Activated effector memory CD4-positive, alpha-beta T cell treated with Interleukin-2 at 50 U/mL for 16 hours (primary cell): ENCODE data around the gene PLAC8L1.

Experiments used
- DNase-seq: peaks from one replicate; pipeline ENCODE4 v3.0.0-alpha.2; 2020

PLAC8L1 gene

GRCh38 chr5:146078566-146078965 lies 26.8 kb downstream of the PLAC8L1 start:
- DNase-seq = no peak

- DNase-seq = no peak
Observed at GRCh38 chr5:146076455-146076854, 28.9 kb downstream of the PLAC8L1 start.

- DNase-seq = no peak
Observed at GRCh38 chr5:146076028-146076427, 29.3 kb downstream of the PLAC8L1 start.

- no peak for DNase-seq
Observed at GRCh38 chr5:146073239-146073900, 32.0 kb downstream of the PLAC8L1 start.

- DNase-seq = no peak
Observed at GRCh38 chr5:146072595-146072994, 32.8 kb downstream of the PLAC8L1 start.

- DNase-seq = no peak
Observed at GRCh38 chr5:146071171-146071570, 34.2 kb downstream of the PLAC8L1 start.

- no peak for DNase-seq
Observed at GRCh38 chr5:146070746-146071145, 34.6 kb downstream of the PLAC8L1 start.

- no peak for DNase-seq
Observed at GRCh38 chr5:146069780-146070099, 35.6 kb downstream of the PLAC8L1 start.

- DNase-seq = no peak
Observed at GRCh38 chr5:146068977-146069779, 36.2 kb downstream of the PLAC8L1 start.

GRCh38 chr5:146068206-146068605 lies 37.2 kb downstream of the PLAC8L1 start:
- no peak for DNase-seq

GRCh38 chr5:146066968-146067367 lies 38.4 kb downstream of the PLAC8L1 start:
- DNase-seq = no peak

GRCh38 chr5:146060221-146060585 lies 45.2 kb downstream of the PLAC8L1 start:
- no peak for DNase-seq

- DNase-seq = no peak
Observed at GRCh38 chr5:146059460-146060220, 45.7 kb downstream of the PLAC8L1 start.

GRCh38 chr5:146055432-146055831 lies 49.9 kb downstream of the PLAC8L1 start:
- no peak for DNase-seq

- no peak for DNase-seq
Observed at GRCh38 chr5:146052780-146053179, 52.6 kb downstream of the PLAC8L1 start.

GRCh38 chr5:146051678-146052077 lies 53.7 kb downstream of the PLAC8L1 start:
- DNase-seq = no peak

GRCh38 chr5:146050086-146050485 lies 55.3 kb downstream of the PLAC8L1 start:
- no peak for DNase-seq

- DNase-seq = no peak
Observed at GRCh38 chr5:146049704-146050026, 55.7 kb downstream of the PLAC8L1 start.

- no peak for DNase-seq
Observed at GRCh38 chr5:146048994-146049703, 56.2 kb downstream of the PLAC8L1 start.

GRCh38 chr5:146047396-146047795 lies 58.0 kb downstream of the PLAC8L1 start:
- no peak for DNase-seq

GRCh38 chr5:146043722-146044121 lies 61.7 kb downstream of the PLAC8L1 start:
- no peak for DNase-seq

- DNase-seq = no peak
Observed at GRCh38 chr5:146042628-146043279, 62.6 kb downstream of the PLAC8L1 start.
